Glomerular visceral epithelial cell (primary cell): ENCODE results near the gene LHFPL6.
A peak's percentile ranks its signal among the peaks of the same experiment; 100 is the strongest.

Source experiments
- DNase-seq: peaks from one replicate; pipeline ENCODE4 v3.0.0-alpha.2; 2016; ENCODE audit errors: extremely low spot score

The LHFPL6 gene

GRCh38 chr13:39385154-39385553 lies 217.8 kb downstream of the LHFPL6 start:
- DNase-seq: no peak

- DNase-seq: no peak
Observed at GRCh38 chr13:39381456-39381855, 221.5 kb downstream of the LHFPL6 start.

- no peak for DNase-seq
Observed at GRCh38 chr13:39379667-39380655, 223.0 kb downstream of the LHFPL6 start.

GRCh38 chr13:39379118-39379517 lies 223.9 kb downstream of the LHFPL6 start:
- DNase-seq: no peak

- no peak for DNase-seq
Observed at GRCh38 chr13:39378306-39378705, 224.7 kb downstream of the LHFPL6 start.

GRCh38 chr13:39377699-39378098 lies 225.3 kb downstream of the LHFPL6 start:
- no peak for DNase-seq

- DNase-seq: no peak
Observed at GRCh38 chr13:39376076-39376475, 226.9 kb downstream of the LHFPL6 start.

GRCh38 chr13:39375601-39376000 lies 227.4 kb downstream of the LHFPL6 start:
- no peak for DNase-seq

GRCh38 chr13:39374741-39375189 lies 228.2 kb downstream of the LHFPL6 start:
- no peak for DNase-seq

GRCh38 chr13:39373145-39373544 lies 229.8 kb downstream of the LHFPL6 start:
- no peak for DNase-seq

GRCh38 chr13:39371706-39372105 lies 231.3 kb downstream of the LHFPL6 start:
- no peak for DNase-seq

- DNase-seq: no peak
Observed at GRCh38 chr13:39370554-39370953, 232.4 kb downstream of the LHFPL6 start.

- no peak for DNase-seq
Observed at GRCh38 chr13:39370048-39370447, 232.9 kb downstream of the LHFPL6 start.

- no peak for DNase-seq
Observed at GRCh38 chr13:39369161-39369890, 233.7 kb downstream of the LHFPL6 start.

GRCh38 chr13:39365879-39366278 lies 237.1 kb downstream of the LHFPL6 start:
- no peak for DNase-seq

- peak; percentile 62 for DNase-seq
Observed at GRCh38 chr13:39364947-39365468, 238.0 kb downstream of the LHFPL6 start.

GRCh38 chr13:39363382-39363772 lies 239.6 kb downstream of the LHFPL6 start:
- no peak for DNase-seq

GRCh38 chr13:39362652-39363381 lies 240.2 kb downstream of the LHFPL6 start:
- DNase-seq: no peak

- DNase-seq: peak; percentile 39
Observed at GRCh38 chr13:39353988-39354387, 249.0 kb downstream of the LHFPL6 start.

- no peak for DNase-seq
Observed at GRCh38 chr13:39350461-39350881, 252.5 kb downstream of the LHFPL6 start.

GRCh38 chr13:39349391-39349960 lies 253.5 kb downstream of the LHFPL6 start:
- no peak for DNase-seq
